ENCODE measurements around the gene PRR16. TPM values are rescaled to one million over a fixed set of nuclear protein-coding genes. Genes with fewer than 3 reads are reported as not detected.

The PRR16 gene
- total RNA-seq, 1 experiment from 2014 or later, result not detected

DNA sequence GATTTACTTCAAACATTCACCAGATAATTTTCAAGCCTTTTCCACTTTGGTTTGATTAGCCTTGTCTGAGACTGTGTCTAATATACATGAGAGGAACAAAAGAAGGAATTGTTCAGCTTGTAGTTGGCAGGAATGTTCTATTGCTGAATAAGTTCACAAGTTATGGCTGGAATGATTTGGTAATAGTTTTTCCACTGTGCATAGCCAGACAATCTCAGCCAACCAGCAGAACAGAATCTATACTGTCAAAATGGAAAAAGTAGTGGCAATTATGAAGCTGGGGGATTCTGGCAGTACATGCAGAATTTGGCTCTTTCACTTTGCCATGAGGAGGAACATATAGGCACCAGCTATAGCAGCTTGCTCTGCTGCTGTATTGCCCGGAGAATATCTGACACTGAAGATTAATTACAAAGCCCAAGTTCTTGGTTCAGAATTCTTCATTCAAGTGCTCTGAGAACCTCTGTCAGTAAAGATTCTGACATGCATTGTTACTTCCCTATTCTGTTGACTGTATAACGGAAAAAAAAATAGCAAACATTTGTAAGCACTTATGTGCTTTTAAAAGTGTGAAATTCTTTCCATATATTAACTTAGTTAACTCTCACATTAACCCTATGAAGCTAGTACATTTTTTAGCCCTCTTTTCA, 150.6 kb downstream of the PRR16 start:
- no peak overlapping the region for H3K4me3 ChIP-seq (ENCODE audit: low read depth, low read length, poor library complexity, severe bottlenecking)
- BruUV-seq (replicated peaks), result no TSS peak
- no peaks in the 10 kb centered on the region for H3K36me3 ChIP-seq (ENCODE audit: insufficient read depth, low read length, poor library complexity, severe bottlenecking)
- no peak for TF ChIP-seq EZH2 (IDR thresholded peaks at IDR 0.05; ENCODE audit: borderline replicate concordance, low read depth, low read length, poor library complexity, severe bottlenecking)
- no peak overlapping the region for H3K27ac ChIP-seq (ENCODE audit: low read depth, low read length, poor library complexity, severe bottlenecking)
- no peaks in the 10 kb centered on the region for H3K27me3 ChIP-seq (replicated peaks; ENCODE audit: insufficient read depth, low read depth, low read length, poor library complexity)
- POLR2A ChIA-PET (ENCODE audit: low non-redundant PET), result no interaction called here
- no peaks in the 10 kb centered on the region for H3K9me3 ChIP-seq (ENCODE audit: low read depth, low read length, poor library complexity, severe bottlenecking)
- CTCF ChIA-PET, result no interaction called here
- DNase-seq (ENCODE audit: low spot score), result no peak
- intact Hi-C loops (cut with micrococcal nuclease; ENCODE audit: unreplicated experiment), result no loop called here
- no peaks in the 10 kb centered on the region for H3K4me1 ChIP-seq (ENCODE audit: insufficient read depth, low read length, poor library complexity, severe bottlenecking)

DNA sequence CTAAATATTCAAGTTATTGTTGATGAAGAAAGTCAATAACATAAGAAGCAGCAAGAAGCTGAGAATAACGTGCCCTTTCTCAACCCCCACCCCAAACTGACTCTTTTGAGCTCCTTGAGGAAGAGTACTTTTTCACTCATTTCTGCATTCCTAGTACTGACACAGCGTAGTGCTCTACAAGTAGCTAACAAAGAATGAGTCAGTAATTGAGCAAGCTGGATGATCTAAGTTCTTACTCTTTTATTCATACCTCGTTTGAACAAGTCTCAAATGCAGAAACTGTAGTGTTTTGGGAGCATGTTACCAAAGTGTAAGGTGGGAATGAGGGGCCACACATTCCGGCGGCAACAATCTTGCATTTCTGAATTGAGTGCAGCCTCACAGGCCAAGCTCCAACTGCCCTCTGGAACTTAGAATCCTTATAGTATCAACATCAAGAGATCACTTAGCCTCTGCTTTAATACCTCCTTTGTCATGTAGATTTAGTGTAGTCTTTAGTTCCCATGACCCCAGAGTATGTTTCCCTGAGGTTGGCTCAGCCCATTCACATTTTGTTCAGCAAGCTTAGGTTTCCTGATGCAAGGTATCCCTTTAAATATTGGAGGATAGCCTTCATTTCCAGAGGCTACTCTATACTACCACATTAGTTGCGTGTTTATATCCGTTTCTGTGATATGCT, 152.0 kb downstream of the PRR16 start:
- Histone ChIP-seq H3K36me3 (ENCODE audit: insufficient read depth, low read length, poor library complexity, severe bottlenecking) (no peaks in the 10 kb centered on the region), H3K27ac (ENCODE audit: low read depth, low read length, poor library complexity, severe bottlenecking) (no peak overlapping the region), H3K4me1 (ENCODE audit: insufficient read depth, low read length, poor library complexity, severe bottlenecking) (no peaks in the 10 kb centered on the region), H3K27me3 (replicated peaks; ENCODE audit: insufficient read depth, low read depth, low read length, poor library complexity) (no peaks in the 10 kb centered on the region), H3K9me3 (ENCODE audit: low read depth, low read length, poor library complexity, severe bottlenecking) (no peaks in the 10 kb centered on the region), H3K4me3 (ENCODE audit: low read depth, low read length, poor library complexity, severe bottlenecking) (no peak overlapping the region)
- no TSS peak for BruUV-seq (replicated peaks)
- CTCF ChIA-PET, result no interaction called here
- no peak for DNase-seq (ENCODE audit: low spot score)
- TF ChIP-seq, protein P1, sequence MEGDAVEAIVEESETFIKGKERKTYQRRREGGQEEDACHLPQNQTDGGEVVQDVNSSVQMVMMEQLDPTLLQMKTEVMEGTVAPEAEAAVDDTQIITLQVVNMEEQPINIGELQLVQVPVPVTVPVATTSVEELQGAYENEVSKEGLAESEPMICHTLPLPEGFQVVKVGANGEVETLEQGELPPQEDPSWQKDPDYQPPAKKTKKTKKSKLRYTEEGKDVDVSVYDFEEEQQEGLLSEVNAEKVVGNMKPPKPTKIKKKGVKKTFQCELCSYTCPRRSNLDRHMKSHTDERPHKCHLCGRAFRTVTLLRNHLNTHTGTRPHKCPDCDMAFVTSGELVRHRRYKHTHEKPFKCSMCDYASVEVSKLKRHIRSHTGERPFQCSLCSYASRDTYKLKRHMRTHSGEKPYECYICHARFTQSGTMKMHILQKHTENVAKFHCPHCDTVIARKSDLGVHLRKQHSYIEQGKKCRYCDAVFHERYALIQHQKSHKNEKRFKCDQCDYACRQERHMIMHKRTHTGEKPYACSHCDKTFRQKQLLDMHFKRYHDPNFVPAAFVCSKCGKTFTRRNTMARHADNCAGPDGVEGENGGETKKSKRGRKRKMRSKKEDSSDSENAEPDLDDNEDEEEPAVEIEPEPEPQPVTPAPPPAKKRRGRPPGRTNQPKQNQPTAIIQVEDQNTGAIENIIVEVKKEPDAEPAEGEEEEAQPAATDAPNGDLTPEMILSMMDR (conservative IDR thresholded peaks at IDR 0.05; ENCODE audit: low read depth, low read length), result no peak
- TF ChIP-seq EZH2 (IDR thresholded peaks at IDR 0.05; ENCODE audit: borderline replicate concordance, low read depth, low read length, poor library complexity, severe bottlenecking), result no peak
- intact Hi-C loops (cut with micrococcal nuclease; ENCODE audit: unreplicated experiment), result no loop called here
- POLR2A ChIA-PET (ENCODE audit: low non-redundant PET), result no interaction called here

DNA sequence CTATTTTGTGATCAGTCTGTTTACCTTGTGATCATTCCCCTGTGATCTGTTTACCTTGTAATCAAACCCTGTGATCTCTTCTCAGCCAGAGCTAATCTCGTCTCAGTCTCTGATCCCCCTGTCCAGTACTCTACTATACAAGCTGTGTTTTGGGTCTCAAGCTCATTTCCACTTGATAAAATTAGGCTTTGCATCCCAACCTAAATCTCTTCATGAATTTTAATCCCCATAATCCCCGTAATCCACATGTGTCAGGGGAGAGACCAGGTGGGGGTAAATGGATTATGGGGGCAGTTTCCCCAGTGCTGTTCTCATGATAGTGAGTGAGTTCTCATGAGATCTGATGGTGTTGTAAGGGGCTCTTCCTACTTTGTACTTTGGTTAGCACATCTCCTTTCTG, 157.2 kb downstream of the PRR16 start:
- TF ChIP-seq, protein P1 (conservative IDR thresholded peaks at IDR 0.05; ENCODE audit: low read depth, low read length), result no peak
- Histone ChIP-seq H3K27ac (ENCODE audit: low read depth, low read length, poor library complexity, severe bottlenecking) (no peak overlapping the region), H3K4me3 (ENCODE audit: low read depth, low read length, poor library complexity, severe bottlenecking) (no peak overlapping the region), H3K27me3 (replicated peaks; ENCODE audit: insufficient read depth, low read depth, low read length, poor library complexity) (no peaks in the 10 kb centered on the region), H3K4me1 (ENCODE audit: insufficient read depth, low read length, poor library complexity, severe bottlenecking) (no peaks in the 10 kb centered on the region), H3K9me3 (ENCODE audit: low read depth, low read length, poor library complexity, severe bottlenecking) (no peaks in the 10 kb centered on the region), H3K36me3 (ENCODE audit: insufficient read depth, low read length, poor library complexity, severe bottlenecking) (no peaks in the 10 kb centered on the region)
- BruUV-seq (replicated peaks), result no TSS peak
- CTCF ChIA-PET, result no interaction called here
- intact Hi-C loops (cut with micrococcal nuclease; ENCODE audit: unreplicated experiment), result no loop called here
- no peak for DNase-seq (ENCODE audit: low spot score)
- POLR2A ChIA-PET (ENCODE audit: low non-redundant PET), result no interaction called here
